Measurements from ENCODE around the gene KRT222.
A peak's percentile ranks its signal among the peaks of the same experiment; 100 is the strongest.

The KRT222 gene
- long read RNA-seq = 0 reads

- H3K4me3 ChIP-seq (replicated peaks; ENCODE audit: insufficient read depth, low read length) = no peak within 1 kb of the TSS
- no peak for DNase-seq (ENCODE audit: low read depth in 1 of 2, low spot score in 1 of 2)
- no peak within 1 kb of the TSS for H3K27ac ChIP-seq (replicated peaks)
- TF ChIP-seq GABPA (IDR thresholded peaks at IDR 0.05; ENCODE audit: low read depth) (no peak), SPI1 (IDR thresholded peaks at IDR 0.05; ENCODE audit: borderline replicate concordance, low read depth) (no peak), CTCF (IDR thresholded peaks at IDR 0.05; ENCODE audit: insufficient read depth, low read length) (no peak), REST (IDR thresholded peaks at IDR 0.05; ENCODE audit: insufficient replicate concordance, low read depth) (no peak), POLR2AphosphoS5 (IDR thresholded peaks at IDR 0.05; ENCODE audit: low read depth) (no peak)
- peaks cover 10% of the 10 kb centered on the region for H3K27me3 ChIP-seq (ENCODE audit: insufficient read depth, poor library complexity, severe bottlenecking)
Observed at GRCh38 chr17:40664582-40665333, at the start of gene KRT222. Gene KRT222 (minus strand): TSS chr17:40665177. CDS start chr17:40665099, 78 bp downstream.

- no peak overlapping the region for H3K27ac ChIP-seq (replicated peaks)
- H3K4me3 ChIP-seq (replicated peaks; ENCODE audit: insufficient read depth, low read length) = no peak overlapping the region
- no peak for DNase-seq (ENCODE audit: low read depth in 1 of 2, low spot score in 1 of 2)
- TF ChIP-seq POLR2AphosphoS5 (IDR thresholded peaks at IDR 0.05; ENCODE audit: low read depth) (no peak), CTCF (IDR thresholded peaks at IDR 0.05; ENCODE audit: insufficient read depth, low read length) (no peak), SPI1 (IDR thresholded peaks at IDR 0.05; ENCODE audit: borderline replicate concordance, low read depth) (no peak), GABPA (IDR thresholded peaks at IDR 0.05; ENCODE audit: low read depth) (no peak), REST (IDR thresholded peaks at IDR 0.05; ENCODE audit: insufficient replicate concordance, low read depth) (no peak)
- peaks cover 7% of the 10 kb centered on the region for H3K27me3 ChIP-seq (ENCODE audit: insufficient read depth, poor library complexity, severe bottlenecking)
Observed at GRCh38 chr17:40714473-40714872, 49.5 kb upstream of the KRT222 start.

GRCh38 chr17:40707745-40708144 is 42.8 kb upstream of the KRT222 start:
- Histone ChIP-seq H3K4me3 (replicated peaks; ENCODE audit: insufficient read depth, low read length) (no peak overlapping the region), H3K27me3 (ENCODE audit: insufficient read depth, poor library complexity, severe bottlenecking) (peaks cover 2% of the 10 kb centered on the region)

More at GRCh38 chr17:40707745-40708144, 42.8 kb upstream of the KRT222 start:
- H3K27ac ChIP-seq (replicated peaks) = no peak overlapping the region
- peak in 1 of 2 experiments; percentile 5 for DNase-seq (ENCODE audit: low read depth in 1 of 2, low spot score in 1 of 2)
- TF ChIP-seq REST (IDR thresholded peaks at IDR 0.05; ENCODE audit: insufficient replicate concordance, low read depth) (no peak), GABPA (IDR thresholded peaks at IDR 0.05; ENCODE audit: low read depth) (no peak), SPI1 (IDR thresholded peaks at IDR 0.05; ENCODE audit: borderline replicate concordance, low read depth) (no peak), POLR2AphosphoS5 (IDR thresholded peaks at IDR 0.05; ENCODE audit: low read depth) (no peak), CTCF (IDR thresholded peaks at IDR 0.05; ENCODE audit: insufficient read depth, low read length) (no peak)
